Right ventricle myocardium superior (tissue), 1 donor: ENCODE measurements around the gene C11orf86. TPM values are rescaled to one million over a fixed set of nuclear protein-coding genes. Genes with fewer than 3 reads are reported as not detected.
A peak's percentile ranks its signal among the peaks of the same experiment; 100 is the strongest.
"Not testable (repeated sequence)": the region's sequence is repeated elsewhere in the genome, so short reads cannot be mapped to it uniquely, and the experiment has no call there.

Source experiments
- ATAC-seq: fragments of 200-7000 bp; cut with Tn5 transposase; one replicate; pipeline ENCODE4 v1.9.1; 2020; ENCODE audit warnings: mild to moderate bottlenecking; ENCODE audit not compliant: poor library complexity
- DNase-seq: peaks from one replicate; pipeline ENCODE4 v3.0.0-alpha.2; 2020
- intact Hi-C: fragments of 100-400 bp; cut with DNase I; formaldehyde crosslinking; loops from one replicate; pipeline ENCODE4 v1.11.2; 2022
- long read RNA-seq: library from polyadenylated mRNA; unstranded; transcript quantifications from one replicate; pipeline ENCODE4 v2.0.0, GENCODE V29; 2021
- total RNA-seq: library from RNA; stranded (reverse); fragmentation: NEBNext Ultra II Directional; extraction: Animal tissue kit (Norgen Biotek cat#: 25700); gene quantifications from one replicate; pipeline ENCODE4 v1.2.1, GENCODE V29; 2021
- donor health status: DM: no; HTN: yes; CAD: no; lungs with severe emphysema.

Gene C11orf86, protein sequence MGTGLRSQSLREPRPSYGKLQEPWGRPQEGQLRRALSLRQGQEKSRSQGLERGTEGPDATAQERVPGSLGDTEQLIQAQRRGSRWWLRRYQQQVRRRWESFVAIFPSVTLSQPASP
- not detected for total RNA-seq
- long read RNA-seq, result 0 reads

GRCh38 chr11:66974724-66975404 lies at the start of gene C11orf86:
C11orf86 (plus strand) TSS chr11:66975304; CDS start chr11:66975363, 59 bp downstream.
- ATAC-seq, result no peak
- intact Hi-C loops, result no loop called here

GRCh38 chr11:66929753-66930152 lies 45.4 kb upstream of the C11orf86 start:
- ATAC-seq (no peak), DNase-seq (no peak)
- intact Hi-C loops, result no loop called here

More at GRCh38 chr11:66974724-66975404, at the start of gene C11orf86:
- no peak for DNase-seq

DNA sequence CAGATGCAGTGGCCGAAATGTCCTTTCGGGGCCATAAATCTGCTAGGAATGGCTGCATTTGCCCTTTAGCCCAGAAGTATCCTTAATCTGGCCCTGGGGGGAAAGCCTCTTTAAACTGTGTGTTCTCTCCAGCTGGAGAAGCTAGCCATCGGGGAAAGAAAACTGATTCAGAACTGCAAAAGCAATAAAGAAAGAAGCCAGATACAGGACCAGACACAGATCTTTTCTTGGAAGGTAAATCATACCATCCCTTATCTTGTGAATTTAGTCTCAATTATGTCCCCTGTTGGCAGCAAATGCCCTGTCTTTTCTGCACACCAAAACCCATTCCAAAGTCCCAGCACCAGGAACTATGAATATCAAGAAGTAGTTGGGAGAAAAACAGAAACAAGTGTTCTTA lies 42.6 kb upstream of the C11orf86 start:
- no peak for DNase-seq
- no peak for ATAC-seq
- intact Hi-C loops, result no loop called here

DNA sequence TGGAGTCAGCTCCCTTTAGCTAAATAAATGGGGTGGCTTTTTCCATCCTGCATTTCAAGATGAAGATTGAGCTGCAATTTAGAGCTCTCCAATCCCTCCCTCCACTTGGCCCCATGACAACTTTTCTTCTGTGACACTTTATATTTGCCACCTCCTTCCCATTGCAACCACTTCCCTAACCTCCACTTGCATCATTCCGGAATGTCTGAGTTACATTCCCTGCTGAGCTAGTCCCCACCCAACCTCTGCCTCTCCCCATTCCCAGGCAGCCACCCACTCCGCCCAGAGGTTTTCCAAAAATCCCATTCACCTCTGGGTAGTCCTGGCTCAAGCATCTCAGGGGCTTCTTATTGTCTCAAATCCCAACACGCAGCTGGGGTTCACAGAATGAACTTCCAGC lies 41.6 kb upstream of the C11orf86 start:
- intact Hi-C loops, result no loop called here
- DNase-seq (no peak), ATAC-seq (no peak)

GRCh38 chr11:66934950-66935779 lies 39.9 kb upstream of the C11orf86 start:
- intact Hi-C loops, result no loop called here
- DNase-seq (no peak), ATAC-seq (no peak)

DNA sequence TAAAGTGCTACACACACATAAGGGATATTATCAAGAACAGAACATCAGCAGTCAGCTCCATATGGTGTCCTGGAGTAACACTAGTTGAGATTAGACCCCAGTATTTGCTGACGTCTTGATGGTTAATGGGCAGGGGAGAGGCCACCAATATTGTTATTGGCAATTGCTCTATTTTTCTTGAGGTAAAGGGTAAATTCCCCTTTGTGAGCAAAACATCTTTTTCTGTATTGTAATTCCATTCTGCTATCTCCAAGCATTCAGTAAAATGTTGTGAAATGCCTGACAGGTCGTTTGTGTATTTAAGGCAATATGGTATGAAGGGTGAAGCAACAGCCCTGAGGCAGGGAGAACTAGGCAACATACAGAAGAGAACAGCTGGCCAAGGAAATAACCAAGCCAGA lies 38.8 kb upstream of the C11orf86 start:
- intact Hi-C loops, result no loop called here

GRCh38 chr11:66937193-66937733 lies 37.8 kb upstream of the C11orf86 start:
- ATAC-seq (no peak), DNase-seq (no peak)
- intact Hi-C loops, result no loop called here

More for the DNA sequence above, 38.8 kb upstream of the C11orf86 start:
- DNase-seq (no peak), ATAC-seq (no peak)

GRCh38 chr11:66938582-66939135 lies 36.4 kb upstream of the C11orf86 start:
- ATAC-seq (no peak), DNase-seq (no peak)
- intact Hi-C loops, result no loop called here

DNA sequence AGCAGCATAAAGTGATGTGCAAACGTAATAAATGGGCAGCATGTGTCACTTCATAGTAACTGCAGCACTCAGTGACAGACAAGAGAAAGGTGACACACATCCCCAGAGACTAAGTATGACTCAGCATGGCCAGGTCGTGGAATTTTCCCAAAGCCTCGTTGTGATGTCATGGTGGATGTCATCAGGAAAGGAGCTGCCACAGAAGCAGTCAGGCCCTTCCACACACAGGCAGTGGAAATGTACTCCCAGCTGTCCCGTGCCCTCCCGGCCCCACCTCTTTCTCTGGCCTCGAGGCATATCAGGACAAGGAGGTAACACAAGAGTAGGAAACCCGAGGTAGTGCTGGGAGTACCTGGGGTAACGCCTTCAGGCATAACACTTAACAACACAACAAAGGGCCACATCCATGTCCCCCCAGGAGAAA lies 25.0 kb upstream of the C11orf86 start:
- intact Hi-C loops, result no loop called here
- DNase-seq (no peak), ATAC-seq (no peak)

DNA sequence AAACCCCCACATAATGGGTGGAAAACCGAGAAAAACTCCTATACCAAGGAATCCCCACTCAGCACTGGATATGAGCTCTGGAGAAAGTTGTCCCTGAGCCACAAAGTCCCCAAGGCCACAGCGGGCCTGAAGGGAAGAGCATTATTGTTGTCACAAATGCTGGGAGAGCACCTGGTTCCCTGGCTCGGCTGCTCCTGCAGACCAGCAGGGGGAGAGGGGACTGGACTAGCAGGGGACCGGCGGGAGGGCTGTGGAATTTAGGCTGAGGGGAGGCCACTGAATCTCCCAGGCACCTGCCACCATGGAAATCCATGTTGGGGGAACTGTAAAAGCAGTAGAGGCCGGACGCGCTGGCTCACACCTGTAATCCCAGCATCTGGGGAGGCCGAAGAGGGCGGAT lies 24.0 kb upstream of the C11orf86 start:
- intact Hi-C loops, result no loop called here
- no peak for ATAC-seq
- DNase-seq, result no peak

DNA sequence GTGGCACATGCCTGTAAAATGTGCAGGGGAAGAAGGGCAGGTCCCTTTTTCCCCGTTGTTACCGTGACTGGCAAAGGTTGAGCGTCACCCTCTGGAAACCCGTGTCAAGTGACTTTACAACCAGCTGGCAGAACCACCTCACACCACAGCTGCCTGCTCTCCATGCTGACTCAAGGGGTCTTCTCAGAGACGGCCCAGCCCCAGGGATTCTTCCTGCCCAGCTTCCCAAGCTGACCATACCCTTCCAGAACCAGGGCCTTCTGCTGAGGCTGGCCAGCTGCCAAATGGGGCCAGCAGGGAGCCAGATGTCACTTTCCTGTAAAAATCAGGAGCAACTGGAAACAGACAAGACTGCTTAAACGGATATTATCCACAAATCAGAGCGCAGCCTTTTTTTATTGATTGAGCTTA lies 23.2 kb upstream of the C11orf86 start:
- DNase-seq, result no peak
- intact Hi-C loops, result no loop called here
- no peak for ATAC-seq

DNA sequence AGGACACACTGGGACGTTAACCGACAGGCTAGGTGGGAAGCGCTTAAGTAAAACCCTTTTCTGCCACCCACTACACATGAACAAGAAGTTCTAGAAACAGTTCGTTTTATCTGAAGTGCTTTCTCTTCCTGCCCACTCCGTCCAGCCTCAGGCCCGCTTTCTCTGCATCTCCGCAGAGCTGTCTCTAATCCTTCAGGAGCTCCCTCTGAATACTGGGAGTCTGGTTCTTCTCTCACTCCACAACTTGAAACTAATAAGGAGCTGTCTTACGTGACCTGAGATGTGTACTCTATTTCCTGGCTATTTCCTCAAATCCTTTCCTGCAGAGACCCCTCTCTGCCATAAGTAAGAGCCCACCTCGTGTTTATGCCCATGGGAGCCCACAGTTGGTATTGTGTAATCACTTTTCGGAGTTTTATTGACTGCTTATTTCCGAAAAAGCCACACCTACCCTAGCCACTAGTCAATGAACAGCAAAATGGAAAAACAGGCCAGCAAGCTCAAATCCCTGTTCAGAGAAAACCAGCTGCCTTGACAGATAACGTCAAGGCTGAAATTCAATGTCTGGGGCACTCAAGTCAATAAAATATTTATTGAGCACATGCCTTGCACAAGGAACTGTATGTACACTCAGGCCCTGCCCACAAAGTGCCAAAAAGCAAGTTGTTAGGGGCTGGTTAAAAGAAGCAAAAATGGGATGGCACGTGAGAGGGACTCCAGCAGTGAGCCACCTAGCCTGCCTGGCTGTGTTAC lies 21.8 kb upstream of the C11orf86 start:
- intact Hi-C loops, result no loop called here
- DNase-seq (no peak), ATAC-seq (no peak)

DNA sequence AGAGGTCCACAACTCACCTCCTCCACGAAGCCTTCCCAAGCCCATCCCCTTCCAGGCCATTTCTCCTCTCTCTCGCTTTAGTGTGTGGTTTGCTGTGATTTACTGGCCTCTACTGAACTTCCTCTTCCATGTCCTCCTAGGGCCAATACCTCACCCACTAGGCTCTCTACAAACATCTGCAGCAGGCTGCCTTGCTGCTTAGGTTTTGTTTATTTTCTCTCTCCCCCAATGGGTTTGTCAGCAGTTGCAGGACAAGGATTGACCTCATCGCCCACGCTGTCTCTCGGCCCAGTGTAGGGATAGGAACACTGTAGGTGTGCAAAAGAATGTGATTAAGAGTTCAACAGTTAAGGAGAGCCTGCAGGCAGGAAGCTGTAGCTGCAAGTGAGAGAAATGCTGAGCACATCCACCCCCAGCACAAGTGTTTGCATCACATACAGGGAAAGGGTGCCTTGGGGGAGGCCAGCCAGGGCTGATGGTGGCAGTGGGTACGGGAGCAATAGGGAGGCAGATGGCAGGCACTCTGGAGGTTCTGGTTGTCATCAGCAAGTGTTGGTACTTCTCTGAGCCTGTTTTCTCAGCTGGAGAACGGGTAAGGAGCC lies 18.3 kb upstream of the C11orf86 start:
- DNase-seq (no peak), ATAC-seq (no peak)
- intact Hi-C loops, result no loop called here

DNA sequence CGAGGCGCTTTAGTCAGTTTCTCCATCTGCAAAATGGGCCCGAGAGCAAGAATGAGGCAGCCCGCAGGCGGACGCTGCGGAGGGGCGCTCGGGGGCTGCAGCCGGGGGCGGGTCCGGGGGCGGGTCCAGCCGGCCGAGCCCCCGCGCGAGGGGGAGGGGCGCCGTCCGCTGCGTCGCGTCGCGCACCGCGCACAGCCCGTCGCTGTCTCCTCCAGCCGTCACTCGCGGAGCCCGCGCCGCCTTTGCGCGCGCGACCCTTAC lies 17.2 kb upstream of the C11orf86 start:
- intact Hi-C loops, result no loop called here
- DNase-seq (no peak), ATAC-seq (peak; percentile 73)

- DNase-seq, result peak; percentile 100
- intact Hi-C loops, result no loop called here
- peak; percentile 99 for ATAC-seq
Observed at GRCh38 chr11:66958232-66958955, 16.7 kb upstream of the C11orf86 start, which contains the start of gene PC. PC (minus strand) TSS chr11:66958383; CDS start chr11:66872159, 86,224 bp downstream.

DNA sequence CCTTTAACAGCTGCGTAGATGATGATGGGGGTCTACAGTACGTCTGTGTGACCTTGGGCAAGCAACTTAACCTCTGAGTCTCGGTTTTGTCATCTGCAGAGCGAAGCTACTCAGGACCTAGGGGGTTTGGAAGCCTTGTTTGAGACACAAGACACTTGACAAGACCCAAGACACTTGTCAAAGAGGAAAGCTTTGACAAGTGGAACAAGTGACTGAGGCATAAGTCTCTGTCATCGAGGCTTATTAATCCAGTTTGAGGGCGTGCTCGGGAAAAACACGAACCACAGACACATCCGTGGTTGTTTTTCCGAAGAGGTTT lies 16.2 kb upstream of the C11orf86 start:
- intact Hi-C loops, result no loop called here
- ATAC-seq (no peak), DNase-seq (no peak)

- DNase-seq, ATAC-seq, intact Hi-C loops: not testable (repeated sequence)
Observed at GRCh38 chr11:66961691-66962213, 13.4 kb upstream of the C11orf86 start.

GRCh38 chr11:66962247-66962646 lies 12.9 kb upstream of the C11orf86 start:
- intact Hi-C loops, result no loop called here
- no peak for ATAC-seq
- no peak for DNase-seq
